ENCODE measurements around the gene MAMLD1. TPM values are rescaled to one million over a fixed set of nuclear protein-coding genes. Genes with fewer than 3 reads are reported as not detected.
A peak's percentile ranks its signal among the peaks of the same experiment; 100 is the strongest.

MAMLD1 gene
- total RNA-seq, 1 donor from 2014 or later = 2.6 TPM

DNA sequence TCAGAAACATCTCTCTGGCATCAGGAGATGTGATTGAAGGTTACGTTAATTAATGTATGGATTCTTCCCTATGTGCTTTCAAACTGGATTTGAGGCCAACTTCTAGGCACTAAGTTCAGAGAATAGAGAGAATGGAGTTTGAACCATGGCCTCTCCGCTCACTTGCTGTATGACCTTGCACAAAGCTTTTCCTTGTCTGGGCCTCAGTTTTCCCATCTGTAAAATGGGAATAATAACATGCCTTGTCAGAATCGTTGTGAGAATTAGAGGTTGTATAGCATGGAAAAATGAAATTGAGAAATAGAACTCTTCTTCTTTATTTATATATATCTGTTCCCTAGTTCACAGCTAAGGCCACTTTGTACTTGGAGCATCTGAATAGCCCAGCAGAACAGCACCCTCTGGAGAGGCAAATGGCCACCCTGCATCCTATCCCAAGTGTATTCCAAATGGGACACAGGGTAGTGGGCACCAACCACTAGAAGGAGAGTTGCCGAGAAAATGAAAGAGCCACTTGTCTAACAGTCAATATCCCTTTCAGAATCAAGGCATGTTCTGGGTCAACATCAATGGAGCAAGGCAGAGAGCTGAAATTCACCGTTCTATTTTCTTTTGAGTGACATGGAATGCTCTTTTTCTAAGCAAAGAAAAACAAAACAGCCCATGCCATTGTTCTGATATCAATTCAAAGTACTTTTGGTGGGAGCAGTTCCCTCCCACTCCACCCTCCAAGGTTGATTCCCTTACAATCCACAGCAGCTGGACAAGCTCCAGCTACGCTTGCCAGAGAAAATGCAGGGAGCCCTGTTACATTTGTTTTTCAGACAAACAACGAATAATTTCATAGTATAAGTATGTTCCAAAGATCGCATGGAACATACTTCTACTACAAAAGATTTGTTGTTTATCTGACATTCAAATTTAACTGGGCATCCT, 182.0 kb downstream of the MAMLD1 start:
- Histone ChIP-seq H3K27ac (ENCODE audit: low read depth, low read length) (no peak overlapping the region), H3K9me3 (ENCODE audit: control insufficient read depth in 3 of 3, low read length in 3 of 3) (no peaks in the 10 kb centered on the region), H3K36me3 (ENCODE audit: control insufficient read depth in 3 of 3, insufficient read depth in 3 of 3, low read length in 3 of 3) (no peaks in the 10 kb centered on the region), H3K27me3 (ENCODE audit: control insufficient read depth in 3 of 3, insufficient read depth in 3 of 3, low read length in 3 of 3) (no peaks in the 10 kb centered on the region), H3K4me3 (ENCODE audit: low read length in 3 of 3) (no peak overlapping the region), H3K9ac (ENCODE audit: low read depth in 1 of 3, low read length in 3 of 3) (no peak overlapping the region), H3K4me1 (ENCODE audit: control insufficient read depth in 3 of 3, insufficient read depth in 3 of 3, low read length in 3 of 3) (peaks cover 14 to 28% (median 23%) of the 10 kb centered on the region in 3 donors)

DNA sequence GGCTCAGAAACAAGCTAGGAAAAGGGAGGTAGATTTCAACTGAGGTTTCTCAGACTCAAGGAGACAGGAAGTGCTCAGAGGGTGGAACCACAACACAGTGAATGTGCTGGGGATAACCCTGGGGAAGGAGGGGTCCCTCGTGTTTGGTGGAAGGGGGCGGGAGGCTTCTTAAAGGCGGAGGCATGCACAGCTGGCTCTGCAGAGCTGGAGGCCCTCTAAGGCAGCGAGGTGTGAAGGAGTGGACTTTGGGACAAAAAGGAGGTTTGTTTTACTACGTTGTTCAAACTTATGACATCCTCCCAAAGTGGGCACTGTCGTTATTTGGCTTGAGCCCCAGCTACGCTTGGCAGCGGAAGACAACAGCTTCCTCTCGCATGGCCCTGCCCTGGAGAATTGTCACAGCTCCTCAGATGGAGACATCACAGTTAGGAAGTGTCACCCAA, 183.6 kb downstream of the MAMLD1 start:
- Histone ChIP-seq H3K27ac (ENCODE audit: low read depth, low read length) (peak overlapping the region; percentile 70), H3K9ac (ENCODE audit: low read depth in 1 of 3, low read length in 3 of 3) (no peak overlapping the region), H3K4me1 (ENCODE audit: control insufficient read depth in 3 of 3, insufficient read depth in 3 of 3, low read length in 3 of 3) (peaks cover 14 to 28% (median 23%) of the 10 kb centered on the region in 3 donors), H3K36me3 (ENCODE audit: control insufficient read depth in 3 of 3, insufficient read depth in 3 of 3, low read length in 3 of 3) (no peaks in the 10 kb centered on the region), H3K9me3 (ENCODE audit: control insufficient read depth in 3 of 3, low read length in 3 of 3) (no peaks in the 10 kb centered on the region), H3K27me3 (ENCODE audit: control insufficient read depth in 3 of 3, insufficient read depth in 3 of 3, low read length in 3 of 3) (no peaks in the 10 kb centered on the region), H3K4me3 (ENCODE audit: low read length in 3 of 3) (peak overlapping the region; percentile 38 to 71 (median 68))

DNA sequence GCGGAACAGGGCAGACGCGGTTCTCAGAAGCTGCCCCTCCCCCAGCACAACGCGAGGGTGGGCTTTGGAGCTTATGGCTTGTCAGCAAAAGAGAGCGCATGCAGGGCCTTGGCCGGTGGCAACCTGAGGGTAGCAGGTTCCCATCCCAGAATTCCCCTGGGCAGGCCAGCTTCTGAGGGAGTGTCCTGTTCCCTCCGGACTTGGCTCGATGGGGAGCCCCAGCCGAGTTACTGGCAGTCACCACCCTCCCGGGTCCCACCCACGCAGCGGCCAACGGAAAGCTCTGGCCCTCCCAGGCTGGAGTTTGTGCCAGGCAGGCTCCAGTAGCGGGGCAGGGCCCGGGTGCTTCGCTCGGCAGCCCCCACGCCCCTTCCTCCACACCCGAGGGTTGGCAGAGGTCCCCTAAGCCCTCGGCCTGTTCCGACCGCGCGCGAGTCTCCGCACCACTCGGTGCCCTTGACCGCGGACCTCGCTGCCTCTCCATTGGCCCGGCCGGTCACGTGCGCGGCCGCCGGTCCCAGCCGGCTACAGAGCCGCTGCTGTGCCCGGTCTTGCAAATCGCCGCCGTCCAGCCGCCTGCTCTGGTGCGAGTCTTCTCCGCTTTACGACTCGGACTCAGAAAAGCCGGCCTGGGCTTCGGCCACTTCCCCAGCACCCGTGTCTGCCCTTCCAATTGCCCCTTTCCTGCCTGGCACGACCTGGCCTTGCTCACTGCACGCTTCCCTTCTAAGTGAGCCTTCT, 184.4 kb downstream of the MAMLD1 start:
- peak overlapping the region; percentile 59 to 71 (median 68) for H3K4me3 ChIP-seq (ENCODE audit: low read length in 3 of 3)
- peak overlapping the region; percentile 70 for H3K27ac ChIP-seq (ENCODE audit: low read depth, low read length)
- H3K4me1 ChIP-seq (ENCODE audit: control insufficient read depth in 3 of 3, insufficient read depth in 3 of 3, low read length in 3 of 3) = peaks cover 14 to 28% (median 21%) of the 10 kb centered on the region in 3 donors
- no peaks in the 10 kb centered on the region for H3K36me3 ChIP-seq (ENCODE audit: control insufficient read depth in 3 of 3, insufficient read depth in 3 of 3, low read length in 3 of 3)
- peak overlapping the region; percentile 50 to 86 (median 77) for H3K9ac ChIP-seq (ENCODE audit: low read depth in 1 of 3, low read length in 3 of 3)
- no peaks in the 10 kb centered on the region for H3K9me3 ChIP-seq (ENCODE audit: control insufficient read depth in 3 of 3, low read length in 3 of 3)
- H3K27me3 ChIP-seq (ENCODE audit: control insufficient read depth in 3 of 3, insufficient read depth in 3 of 3, low read length in 3 of 3) = no peaks in the 10 kb centered on the region

DNA sequence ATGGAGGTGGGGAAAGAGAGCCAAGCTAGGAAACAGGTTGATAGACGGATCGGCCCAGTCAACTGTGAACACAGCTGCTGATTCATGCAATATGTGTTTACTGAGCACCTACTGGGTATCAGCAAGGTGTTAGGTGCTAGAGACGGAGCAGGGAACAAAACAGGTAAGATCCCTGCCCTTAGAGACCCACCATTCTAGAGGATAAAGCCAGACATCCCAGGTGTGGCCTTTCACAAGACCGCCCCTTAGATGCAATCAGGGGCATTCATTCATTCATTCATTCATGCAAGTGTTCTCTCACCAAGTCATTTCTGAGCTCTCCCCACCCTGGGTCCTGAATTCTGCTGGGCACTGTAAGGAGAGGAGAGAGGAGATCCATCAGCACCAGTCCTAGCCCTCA, 185.1 kb downstream of the MAMLD1 start:
- peak overlapping the region; percentile 59 to 71 (median 68) for H3K4me3 ChIP-seq (ENCODE audit: low read length in 3 of 3)
- H3K27ac ChIP-seq (ENCODE audit: low read depth, low read length) = peak overlapping the region; percentile 70

DNA sequence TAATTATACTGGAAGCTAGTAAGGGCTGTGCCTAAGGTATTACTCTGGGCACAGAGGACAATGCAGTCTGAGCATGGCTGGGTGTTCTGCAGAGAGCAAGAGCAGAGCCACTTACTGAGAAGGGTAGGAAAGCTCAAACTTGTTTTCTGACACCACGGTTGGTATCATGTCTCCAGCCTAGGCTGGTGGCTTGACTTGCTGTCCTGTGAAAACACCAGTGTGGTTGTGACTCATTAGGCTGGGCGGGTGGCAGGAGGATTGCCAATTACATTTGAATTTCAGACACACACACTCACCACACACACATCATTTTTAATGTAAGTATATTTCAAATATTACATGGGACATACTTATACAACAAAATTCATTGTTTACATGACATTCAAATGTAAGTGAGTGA, 185.6 kb downstream of the MAMLD1 start:
- Histone ChIP-seq H3K9me3 (ENCODE audit: control insufficient read depth in 3 of 3, low read length in 3 of 3) (no peaks in the 10 kb centered on the region), H3K9ac (ENCODE audit: low read depth in 1 of 3, low read length in 3 of 3) (no peak overlapping the region), H3K4me1 (ENCODE audit: control insufficient read depth in 3 of 3, insufficient read depth in 3 of 3, low read length in 3 of 3) (peaks cover 5 to 20% (median 10%) of the 10 kb centered on the region in 3 donors), H3K36me3 (ENCODE audit: control insufficient read depth in 3 of 3, insufficient read depth in 3 of 3, low read length in 3 of 3) (no peaks in the 10 kb centered on the region), H3K4me3 (ENCODE audit: low read length in 3 of 3) (no peak overlapping the region), H3K27me3 (ENCODE audit: control insufficient read depth in 3 of 3, insufficient read depth in 3 of 3, low read length in 3 of 3) (no peaks in the 10 kb centered on the region), H3K27ac (ENCODE audit: low read depth, low read length) (no peak overlapping the region)

More for the DNA sequence above, 185.1 kb downstream of the MAMLD1 start:
- H3K27me3 ChIP-seq (ENCODE audit: control insufficient read depth in 3 of 3, insufficient read depth in 3 of 3, low read length in 3 of 3) = no peaks in the 10 kb centered on the region
- peak overlapping the region; percentile 50 to 86 (median 77) for H3K9ac ChIP-seq (ENCODE audit: low read depth in 1 of 3, low read length in 3 of 3)
- H3K9me3 ChIP-seq (ENCODE audit: control insufficient read depth in 3 of 3, low read length in 3 of 3) = no peaks in the 10 kb centered on the region
- no peaks in the 10 kb centered on the region for H3K36me3 ChIP-seq (ENCODE audit: control insufficient read depth in 3 of 3, insufficient read depth in 3 of 3, low read length in 3 of 3)
- peaks cover 8 to 23% (median 14%) of the 10 kb centered on the region in 3 donors for H3K4me1 ChIP-seq (ENCODE audit: control insufficient read depth in 3 of 3, insufficient read depth in 3 of 3, low read length in 3 of 3)

DNA sequence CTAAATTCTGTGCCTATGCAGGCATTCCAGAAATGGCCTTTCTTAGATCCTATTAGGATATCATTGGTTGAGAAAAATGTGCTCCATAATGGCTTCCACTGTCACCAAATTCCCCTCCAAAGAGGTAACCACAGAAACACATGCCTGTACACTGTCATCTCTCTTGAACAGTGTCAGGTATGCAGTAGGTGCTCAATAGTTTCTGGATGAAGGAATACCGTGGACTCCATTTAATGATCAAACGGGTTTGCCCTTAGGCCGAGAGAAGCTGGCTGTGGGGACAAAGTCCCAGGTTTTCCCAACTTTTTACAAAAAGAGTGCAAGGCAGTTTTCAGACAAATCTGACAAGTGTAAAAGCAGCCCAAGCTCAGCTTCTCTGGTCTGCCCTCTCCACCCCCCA, 188.8 kb downstream of the MAMLD1 start:
- Histone ChIP-seq H3K4me3 (ENCODE audit: low read length in 3 of 3) (no peak overlapping the region), H3K36me3 (ENCODE audit: control insufficient read depth in 3 of 3, insufficient read depth in 3 of 3, low read length in 3 of 3) (no peaks in the 10 kb centered on the region), H3K9me3 (ENCODE audit: control insufficient read depth in 3 of 3, low read length in 3 of 3) (no peaks in the 10 kb centered on the region), H3K4me1 (ENCODE audit: control insufficient read depth in 3 of 3, insufficient read depth in 3 of 3, low read length in 3 of 3) (peaks cover 5 to 13% (median 8%) of the 10 kb centered on the region in 3 donors), H3K27ac (ENCODE audit: low read depth, low read length) (no peak overlapping the region), H3K9ac (ENCODE audit: low read depth in 1 of 3, low read length in 3 of 3) (no peak overlapping the region), H3K27me3 (ENCODE audit: control insufficient read depth in 3 of 3, insufficient read depth in 3 of 3, low read length in 3 of 3) (no peaks in the 10 kb centered on the region)

DNA sequence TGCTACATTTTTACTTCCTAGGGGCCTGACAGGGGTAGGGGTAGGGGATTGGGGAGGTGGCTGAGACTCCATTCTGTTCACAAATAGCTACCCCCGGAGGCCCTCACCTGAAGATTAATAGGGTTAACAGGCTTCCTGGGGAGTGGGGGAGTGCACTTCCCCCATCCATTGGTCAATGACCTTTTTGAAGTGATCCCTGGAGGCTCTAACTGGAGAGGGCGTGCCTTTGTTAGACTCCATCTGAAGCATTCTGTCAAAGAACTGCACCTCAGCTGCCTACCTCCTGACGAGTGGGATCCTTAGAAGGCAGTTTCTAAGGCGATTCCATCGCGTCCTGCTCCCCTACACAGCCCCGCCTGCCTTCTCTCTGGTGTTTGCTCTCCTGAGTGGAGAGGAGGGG, 195.3 kb downstream of the MAMLD1 start:
- Histone ChIP-seq H3K36me3 (ENCODE audit: control insufficient read depth in 3 of 3, insufficient read depth in 3 of 3, low read length in 3 of 3) (no peaks in the 10 kb centered on the region), H3K4me3 (ENCODE audit: low read length in 3 of 3) (no peak overlapping the region), H3K27ac (ENCODE audit: low read depth, low read length) (no peak overlapping the region), H3K9ac (ENCODE audit: low read depth in 1 of 3, low read length in 3 of 3) (no peak overlapping the region), H3K4me1 (ENCODE audit: control insufficient read depth in 3 of 3, insufficient read depth in 3 of 3, low read length in 3 of 3) (no peaks in the 10 kb centered on the region), H3K9me3 (ENCODE audit: control insufficient read depth in 3 of 3, low read length in 3 of 3) (no peaks in the 10 kb centered on the region), H3K27me3 (ENCODE audit: control insufficient read depth in 3 of 3, insufficient read depth in 3 of 3, low read length in 3 of 3) (no peaks in the 10 kb centered on the region)

Other genes with a start within 250 kb of the MAMLD1 start
- gene MTM1, start 205.3 kb downstream of the MAMLD1 start, total RNA-seq = 9.4 TPM

Data from skeletal muscle tissue (tissue), 4 donors.